ENCODE results near the gene DNASE1L2. TPM values are rescaled to one million over a fixed set of nuclear protein-coding genes. Genes with fewer than 3 reads are reported as not detected.

DNASE1L2 gene
- 1.3 TPM for total RNA-seq

GRCh38 chr16:2236337-2237101 lies at the start of gene DNASE1L2:
Gene DNASE1L2, plus strand, starts transcription at chr16:2236444. Its CDS starts 373 bp downstream, at chr16:2236817.

DNA sequence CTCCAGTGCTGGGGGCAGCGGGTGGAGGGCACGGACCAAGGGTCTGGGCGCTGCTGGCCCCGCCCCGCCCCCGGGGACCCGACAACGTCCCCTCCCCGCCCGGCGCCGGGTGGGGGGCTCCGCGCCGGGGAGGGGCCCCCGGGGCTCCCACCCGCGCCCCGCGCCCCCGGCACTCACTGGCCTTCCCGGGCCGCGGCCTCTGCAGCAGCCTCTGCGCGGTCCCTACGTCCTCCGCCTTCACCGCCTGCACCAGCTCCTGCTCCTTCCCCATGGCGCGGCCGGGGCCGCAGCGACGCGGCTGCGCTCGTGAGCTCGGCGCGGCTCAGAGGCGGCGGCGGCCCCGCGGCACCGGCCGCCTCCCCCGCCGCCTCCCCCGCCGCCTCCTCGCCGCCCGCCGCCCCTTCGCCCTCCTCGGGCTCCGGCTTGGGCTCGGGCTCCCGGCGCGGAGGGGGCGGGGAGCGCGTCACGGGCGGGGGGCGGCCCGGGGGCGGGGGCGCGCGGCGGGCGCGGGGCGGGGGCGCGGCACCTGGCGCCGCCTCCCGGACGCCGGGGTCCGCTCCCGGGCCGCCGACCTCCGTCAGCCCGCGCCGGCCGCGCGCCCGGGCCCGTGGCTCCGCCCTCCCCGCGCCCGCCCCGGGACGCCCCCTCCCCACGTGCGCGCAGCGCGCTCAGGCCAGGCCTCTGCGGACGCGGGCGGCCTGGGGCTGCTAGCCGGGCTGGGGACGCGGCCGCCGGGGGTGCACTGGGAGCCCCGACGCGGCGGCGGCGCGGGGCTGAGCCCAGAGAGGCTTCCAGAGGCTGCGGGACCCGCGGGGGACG lies 39.9 kb upstream of the DNASE1L2 start, which contains the start of gene CASKIN1:
Gene CASKIN1, minus strand, starts transcription at position 444 of the 819 bp plus-strand sequence. Its CDS starts 173 bp downstream, at position 271.

GRCh38 chr16:2205104-2205966 lies 30.9 kb upstream of the DNASE1L2 start, which contains the start of gene MLST8:
Gene MLST8, plus strand, starts transcription at chr16:2205454. Its CDS starts 632 bp downstream, at chr16:2206086.

GRCh38 chr16:2210386-2211365 lies 25.6 kb upstream of the DNASE1L2 start, which contains the start of gene BRICD5:
Gene BRICD5, minus strand, starts transcription at chr16:2210863. Its CDS starts 30 bp downstream, at chr16:2210833.

GRCh38 chr16:2214719-2214968 lies 21.6 kb upstream of the DNASE1L2 start, which contains the start of gene PGP:
Gene PGP, minus strand, starts transcription at chr16:2214840. Its CDS starts 63 bp downstream, at chr16:2214777.

DNA sequence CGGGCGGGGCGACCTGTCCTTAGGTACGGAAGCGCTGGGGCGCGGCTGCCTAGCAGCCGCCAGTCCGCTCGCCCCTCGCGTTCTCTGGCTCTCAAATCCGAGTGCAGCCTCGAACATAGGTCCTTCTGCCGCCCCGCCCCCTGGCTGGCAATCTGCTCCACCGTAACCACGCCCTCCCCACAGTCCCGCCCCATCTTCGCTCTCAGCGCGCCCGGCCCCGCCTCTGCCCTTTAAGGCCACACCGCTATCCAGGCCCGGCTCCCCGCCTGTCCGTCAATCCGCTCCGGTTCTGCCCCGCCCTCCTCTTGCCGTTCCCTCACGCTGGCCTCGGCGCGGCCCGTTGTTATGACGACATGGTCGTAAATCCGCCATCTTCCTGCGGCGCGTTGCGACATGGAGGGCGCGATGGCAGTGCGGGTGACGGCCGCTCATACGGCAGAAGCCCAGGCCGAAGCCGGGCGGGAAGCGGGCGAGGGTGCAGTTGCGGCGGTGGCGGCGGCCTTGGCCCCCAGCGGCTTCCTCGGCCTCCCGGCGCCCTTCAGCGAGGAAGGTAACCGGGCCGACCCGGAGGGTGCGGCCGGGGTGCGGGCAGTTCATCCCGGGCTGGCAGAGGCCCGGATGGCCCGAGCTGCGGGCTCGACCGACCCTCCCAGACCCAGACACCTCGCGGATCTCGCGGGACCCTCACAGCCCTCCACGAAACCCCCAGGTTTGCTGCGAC lies 12.9 kb upstream of the DNASE1L2 start, which contains the start of gene E4F1:
Gene E4F1, plus strand, starts transcription at position 371 of the 721 bp plus-strand sequence. Its CDS starts 23 bp downstream, at position 394.

GRCh38 chr16:2251296-2252111 lies 15.3 kb downstream of the DNASE1L2 start, which contains the start of gene ECI1:
Gene ECI1, minus strand, starts transcription at chr16:2251587. Its CDS starts 21 bp downstream, at chr16:2251566.

DNA sequence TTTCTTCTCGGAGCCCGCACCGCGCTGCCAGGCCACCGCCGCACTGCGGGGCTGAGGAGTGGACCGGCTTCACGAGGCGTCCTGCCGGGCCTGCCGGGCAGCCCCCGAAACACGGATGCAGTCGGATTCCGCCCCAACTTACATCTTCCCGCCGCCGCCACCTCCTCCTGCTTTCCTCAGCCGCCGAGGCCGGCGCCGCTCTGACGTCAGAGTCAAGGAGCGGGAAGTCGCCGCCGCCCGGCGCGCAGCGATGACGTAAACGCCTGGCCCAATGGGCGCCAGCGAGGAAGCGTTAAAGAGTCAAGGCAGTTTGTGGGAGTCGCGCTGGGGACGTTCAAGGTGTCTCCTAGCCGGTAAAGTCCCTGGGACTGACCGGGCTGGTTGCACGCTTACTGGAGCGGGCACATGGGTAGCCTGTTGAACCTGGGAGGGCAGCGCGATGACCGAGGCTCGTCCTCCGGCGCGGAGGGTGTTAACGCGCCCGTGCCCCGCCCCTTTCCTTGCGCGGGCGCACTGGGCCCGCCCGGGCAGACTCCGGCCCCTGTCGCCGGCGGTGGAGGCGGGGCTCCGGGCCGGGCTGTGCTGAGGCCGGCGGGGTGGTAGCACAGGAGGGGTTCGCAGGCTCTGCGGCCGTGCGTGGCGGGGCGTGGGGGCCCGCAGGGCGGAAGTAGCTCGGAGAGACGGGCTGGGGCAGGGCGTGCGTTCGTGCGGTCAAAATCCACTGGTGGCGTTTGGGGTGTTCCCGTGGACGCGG lies 31.8 kb downstream of the DNASE1L2 start, which contains the start of gene RNPS1:
Gene RNPS1, minus strand, starts transcription at position 214 of the 754 bp plus-strand sequence. CDS start 3,483 bp downstream, outside the sequence.

Small RNA genes within 50 kb of the gene (small RNA-seq; reads per million reads assigned to genes)
- gene MIR3677 (ENCODE audit: low replicate concordance) (not detected), gene MIR4717 (ENCODE audit: low replicate concordance) (not detected)

Other genes with a start within 250 kb of the DNASE1L2 start
- 3.2 TPM for gene SYNGR3, start 246.5 kb upstream of the DNASE1L2 start, total RNA-seq
- 20.9 TPM for gene ZNF598, start 226.6 kb upstream of the DNASE1L2 start, total RNA-seq
- 7.0 TPM for gene NPW, start 216.7 kb upstream of the DNASE1L2 start, total RNA-seq
- 109 TPM for gene NHERF2, start 209.5 kb upstream of the DNASE1L2 start, total RNA-seq
- 24.0 TPM for gene NTHL1, start 188.6 kb upstream of the DNASE1L2 start, total RNA-seq
- gene TSC2, start 188.5 kb upstream of the DNASE1L2 start, total RNA-seq: 139 TPM
- 162 TPM for gene PKD1, start 100.5 kb upstream of the DNASE1L2 start, total RNA-seq
- 0.58 TPM for gene RAB26, start 87.8 kb upstream of the DNASE1L2 start, total RNA-seq
- 40.6 TPM for gene TRAF7, start 80.7 kb upstream of the DNASE1L2 start, total RNA-seq
- 1.6 TPM for gene CASKIN1, start 39.8 kb upstream of the DNASE1L2 start, total RNA-seq
- 31.9 TPM for gene MLST8, start 31.0 kb upstream of the DNASE1L2 start, total RNA-seq
- 5.4 TPM for gene BRICD5, start 25.6 kb upstream of the DNASE1L2 start, total RNA-seq
- gene PGP, start 21.6 kb upstream of the DNASE1L2 start, total RNA-seq: 14.0 TPM
- gene E4F1, start 12.9 kb upstream of the DNASE1L2 start, total RNA-seq: 37.2 TPM
- 51.0 TPM for gene ECI1, start 15.1 kb downstream of the DNASE1L2 start, total RNA-seq
- gene RNPS1, start 31.7 kb downstream of the DNASE1L2 start, total RNA-seq: 78.3 TPM
- gene ABCA3, start 104.3 kb downstream of the DNASE1L2 start, total RNA-seq: 7.3 TPM
- gene CCNF, start 193.0 kb downstream of the DNASE1L2 start, total RNA-seq: 10.5 TPM
- gene TEDC2, start 223.7 kb downstream of the DNASE1L2 start, total RNA-seq: 10.8 TPM
- 13.0 TPM for gene NTN3, start 234.9 kb downstream of the DNASE1L2 start, total RNA-seq
- 24.3 TPM for gene TBC1D24, start 238.7 kb downstream of the DNASE1L2 start, total RNA-seq